GM12891 (cell line): Measurements from ENCODE around the gene CIITA.
A peak's percentile ranks its signal among the peaks of the same experiment; 100 is the strongest.

ENCODE experiments used
- POLR2A ChIP-seq: IDR thresholded peaks from 2 replicates; pipeline ENCODE4 v1.6.1; 2011; ENCODE audit warnings: low read depth, low read length, control low read depth
- POLR2AphosphoS5 ChIP-seq: IDR thresholded peaks from 2 replicates; pipeline ENCODE4 v1.6.1; 2011; ENCODE audit warnings: low read depth, low read length, control low read depth
- TAF1 ChIP-seq: IDR thresholded peaks from 2 replicates; pipeline ENCODE4 v1.6.1; 2011; ENCODE audit warnings: low read depth, low read length, control low read depth

- TF ChIP-seq POLR2A (peak; percentile 44; the same call in 1 of the 2 replicates), POLR2AphosphoS5 (no peak; the same call in 1 of the 2 replicates), TAF1 (no peak)
Observed at GRCh38 chr16:10885246-10885645, 8.2 kb downstream of the CIITA start.
